NCI-H128 (cell line): Measurements from ENCODE around the gene SUSD3.

ENCODE experiments used
- DNase-seq: peaks from one replicate; lab custom pipeline; 2025; ENCODE audit not compliant: unreplicated experiment; lab: John Stamatoyannopoulos, UW

Gene SUSD3

DNA sequence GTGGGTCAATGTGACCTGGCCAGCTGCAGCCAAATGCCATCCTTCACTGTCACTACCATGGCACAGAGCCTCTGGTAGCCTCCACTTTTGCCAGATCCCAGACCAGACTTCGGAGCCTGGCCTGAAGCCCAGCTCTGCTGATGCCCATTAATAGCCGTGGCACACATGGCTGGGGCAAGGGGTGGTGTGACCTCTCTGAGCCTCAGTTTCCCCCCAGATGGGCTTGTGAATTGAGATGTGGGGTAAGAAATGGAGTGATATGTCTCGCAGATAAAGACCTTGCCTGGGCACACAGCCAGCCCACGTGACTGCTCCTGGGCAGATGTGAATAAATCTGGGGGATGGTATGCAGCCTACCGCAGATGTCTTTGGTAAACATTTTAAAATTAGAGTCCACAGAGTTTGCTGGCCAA lies 13.9 kb downstream of the SUSD3 start:
- DNase-seq, result no peak

DNA sequence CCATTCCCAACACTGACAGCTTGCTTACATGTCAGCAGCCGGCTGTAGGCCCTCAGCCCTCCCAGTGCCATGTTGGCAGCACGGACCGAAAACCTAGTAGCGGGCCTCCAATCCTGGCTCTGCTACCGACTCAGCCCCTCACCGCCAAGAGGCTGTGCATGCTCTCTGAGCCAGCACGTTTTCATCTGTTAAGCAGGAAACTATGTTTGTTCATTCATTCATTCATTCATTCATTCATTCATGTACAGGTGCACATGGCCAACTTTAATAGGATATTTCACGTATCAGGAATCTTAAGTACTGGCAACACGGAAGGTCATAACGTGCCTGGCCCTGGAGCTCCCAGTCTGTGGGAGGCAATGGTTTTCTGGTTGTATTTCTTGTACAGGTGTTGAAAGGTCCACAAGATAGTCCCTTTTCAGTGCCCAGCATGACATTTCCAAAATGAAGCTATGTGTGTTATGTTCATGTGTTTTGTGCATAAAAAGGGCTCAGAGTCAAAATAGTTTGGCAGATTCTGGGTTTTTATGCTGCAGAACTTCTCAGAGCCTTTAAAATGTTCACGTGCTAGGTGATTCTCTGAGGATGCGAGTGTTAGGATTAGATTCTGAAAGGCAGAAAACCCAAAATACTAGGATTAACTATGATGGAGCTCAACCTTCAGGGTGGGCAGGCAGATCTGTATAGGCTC lies 17.7 kb downstream of the SUSD3 start:
- no peak for DNase-seq

DNA sequence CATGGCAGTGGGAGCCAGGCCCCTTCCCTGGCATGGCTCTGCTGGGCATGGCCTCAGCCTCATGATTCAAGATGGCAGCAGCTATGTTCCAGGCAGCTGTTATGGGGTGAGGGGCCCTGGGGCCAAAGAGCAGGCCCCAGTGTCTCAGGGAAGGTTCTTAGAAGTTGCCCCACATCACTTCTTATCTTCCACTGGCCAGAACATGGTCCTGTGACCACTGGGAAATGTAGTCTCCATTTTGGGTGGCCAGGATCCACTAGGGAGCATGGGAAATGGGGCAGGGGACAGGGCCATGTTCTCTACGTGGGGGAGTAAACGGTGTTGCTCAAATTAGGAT lies 18.3 kb downstream of the SUSD3 start:
- DNase-seq, result no peak

GRCh38 chr9:93077367-93077766 lies 18.9 kb downstream of the SUSD3 start:
- no peak for DNase-seq

- DNase-seq, result no peak
Observed at GRCh38 chr9:93077811-93078210, 19.3 kb downstream of the SUSD3 start.

GRCh38 chr9:93079371-93079770 lies 20.9 kb downstream of the SUSD3 start:
- no peak for DNase-seq

- no peak for DNase-seq
Observed at GRCh38 chr9:93080406-93080805, 21.9 kb downstream of the SUSD3 start.

GRCh38 chr9:93081081-93081529 lies 22.6 kb downstream of the SUSD3 start:
- no peak for DNase-seq

- no peak for DNase-seq
Observed at GRCh38 chr9:93081931-93082330, 23.4 kb downstream of the SUSD3 start.

DNA sequence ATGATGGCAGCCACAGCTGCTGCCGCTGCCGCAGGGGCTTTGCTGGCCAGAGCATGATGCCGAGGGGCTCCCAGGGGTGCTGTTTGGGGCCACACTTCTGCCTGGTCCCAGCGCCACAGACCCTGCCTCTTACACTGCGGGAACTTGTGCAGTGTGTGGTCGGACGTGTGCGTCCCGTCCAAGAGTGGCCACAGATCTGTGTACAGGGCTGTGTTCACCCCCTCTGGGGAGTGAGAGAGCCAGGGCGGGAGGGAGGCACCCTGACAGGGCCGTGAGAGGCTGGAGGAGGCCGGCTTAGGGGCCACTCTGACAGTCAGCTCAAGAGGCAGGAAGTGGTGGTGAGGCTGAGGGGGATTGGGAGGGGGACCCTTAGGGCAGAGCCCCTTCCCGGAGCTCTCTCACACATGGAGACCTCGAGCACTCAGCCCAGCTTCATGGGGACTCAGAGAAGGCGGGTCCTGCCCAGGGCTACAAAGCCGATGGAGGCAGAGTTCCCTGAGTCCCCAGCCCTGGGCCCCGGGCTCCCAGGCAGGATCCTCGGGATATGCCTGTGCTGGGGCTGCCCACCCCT lies 24.4 kb downstream of the SUSD3 start:
- DNase-seq, result no peak

DNA sequence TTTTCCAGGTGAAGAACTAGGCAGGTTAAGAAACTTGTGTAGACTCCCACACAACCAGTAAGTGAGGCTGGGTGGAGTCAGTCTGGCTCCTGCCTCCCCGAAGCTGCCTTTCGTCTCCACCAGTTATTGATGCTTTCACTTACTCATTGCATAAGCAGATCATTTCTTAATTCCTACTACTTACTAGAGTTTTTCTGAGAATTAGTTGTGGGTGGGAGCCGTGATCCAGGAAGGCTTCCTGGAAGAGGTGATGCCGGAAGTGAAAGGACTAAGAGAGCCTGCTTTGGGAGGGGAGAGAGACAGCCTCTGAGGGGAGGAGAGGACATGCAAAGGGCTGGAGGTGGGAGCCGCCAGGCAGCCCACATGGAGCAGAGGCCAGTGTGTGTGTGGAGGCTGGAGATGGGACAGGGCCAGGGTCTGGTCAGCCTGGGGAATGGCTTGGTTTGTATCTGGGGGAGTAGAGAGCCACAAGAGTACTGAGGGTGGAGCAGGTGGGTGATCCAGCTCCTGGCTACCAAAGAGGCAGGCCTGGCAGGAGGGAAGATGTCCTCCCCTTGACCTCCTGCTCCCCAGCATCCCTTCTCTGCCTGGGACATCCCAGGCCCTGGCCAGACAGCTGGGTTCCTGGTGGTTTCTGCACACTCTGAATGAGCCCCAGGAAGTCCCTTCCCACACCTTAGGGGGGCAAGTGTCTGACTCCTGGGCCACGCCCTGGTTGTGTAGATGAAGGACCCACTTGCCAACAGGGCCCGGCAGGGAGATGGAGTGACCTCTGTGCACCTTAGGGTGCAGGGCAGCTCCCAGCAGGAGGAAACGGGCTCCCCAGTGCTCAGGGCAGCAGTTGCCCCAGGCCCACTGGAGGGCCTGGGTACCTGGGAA lies 25.3 kb downstream of the SUSD3 start:
- DNase-seq, result no peak

GRCh38 chr9:93084471-93084881 lies 26.0 kb downstream of the SUSD3 start:
- DNase-seq, result no peak

DNA sequence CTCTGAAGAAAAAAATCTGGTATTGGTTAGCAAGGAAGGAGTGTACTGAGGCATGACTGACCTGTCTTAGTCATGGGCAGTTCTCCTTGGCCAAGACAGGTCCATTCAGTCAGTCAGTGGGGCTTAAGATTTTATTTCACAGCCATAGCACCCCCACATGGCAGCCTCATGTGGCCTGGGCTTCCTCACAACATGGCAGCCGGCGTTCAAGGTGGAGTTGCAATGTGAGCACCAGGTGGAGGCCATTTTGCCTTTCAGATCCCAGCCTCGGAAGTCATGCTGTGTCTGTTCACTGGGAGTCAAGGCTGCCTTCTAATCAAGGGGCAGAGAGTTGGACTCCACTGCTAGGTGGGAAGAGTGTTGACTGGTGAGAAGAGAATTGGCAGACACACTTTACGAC lies 27.2 kb downstream of the SUSD3 start:
- no peak for DNase-seq

DNA sequence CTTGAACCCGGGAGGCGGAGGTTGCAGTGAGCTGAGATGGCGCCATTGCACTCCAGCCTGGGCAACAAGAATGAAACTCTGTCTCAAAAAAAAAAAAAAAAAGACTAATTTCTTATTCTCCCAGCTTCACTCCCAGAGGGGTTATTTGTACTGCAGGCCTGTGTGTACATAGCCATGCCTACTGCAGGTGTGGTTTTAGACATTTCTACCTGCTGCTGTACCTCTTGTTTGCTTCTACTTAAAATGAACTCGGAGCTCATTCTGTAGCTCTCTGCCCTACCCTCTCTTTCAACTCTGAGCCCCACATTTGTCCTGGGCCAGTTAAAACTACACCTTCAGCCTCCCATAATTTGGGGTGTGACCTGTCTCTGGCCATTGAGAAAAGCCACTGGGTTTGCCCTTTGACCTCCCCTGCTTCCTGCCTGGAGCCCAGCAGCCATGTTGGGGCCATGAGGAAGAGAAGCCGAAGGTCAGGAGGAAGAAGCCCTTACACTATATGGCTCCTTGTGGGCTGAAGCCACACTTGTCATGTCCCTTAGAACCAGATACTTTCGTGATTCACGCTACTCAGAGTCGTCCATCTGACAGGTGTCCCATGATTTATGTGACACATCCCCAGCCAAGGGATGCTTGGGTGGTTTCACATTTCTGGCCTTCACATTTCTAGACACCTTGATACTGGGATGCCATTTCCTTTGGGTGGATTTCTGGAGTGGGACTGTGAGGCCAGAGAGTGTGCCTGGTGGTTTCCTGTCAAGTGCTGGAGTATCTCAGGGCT lies 28.1 kb downstream of the SUSD3 start:
- no peak for DNase-seq

DNA sequence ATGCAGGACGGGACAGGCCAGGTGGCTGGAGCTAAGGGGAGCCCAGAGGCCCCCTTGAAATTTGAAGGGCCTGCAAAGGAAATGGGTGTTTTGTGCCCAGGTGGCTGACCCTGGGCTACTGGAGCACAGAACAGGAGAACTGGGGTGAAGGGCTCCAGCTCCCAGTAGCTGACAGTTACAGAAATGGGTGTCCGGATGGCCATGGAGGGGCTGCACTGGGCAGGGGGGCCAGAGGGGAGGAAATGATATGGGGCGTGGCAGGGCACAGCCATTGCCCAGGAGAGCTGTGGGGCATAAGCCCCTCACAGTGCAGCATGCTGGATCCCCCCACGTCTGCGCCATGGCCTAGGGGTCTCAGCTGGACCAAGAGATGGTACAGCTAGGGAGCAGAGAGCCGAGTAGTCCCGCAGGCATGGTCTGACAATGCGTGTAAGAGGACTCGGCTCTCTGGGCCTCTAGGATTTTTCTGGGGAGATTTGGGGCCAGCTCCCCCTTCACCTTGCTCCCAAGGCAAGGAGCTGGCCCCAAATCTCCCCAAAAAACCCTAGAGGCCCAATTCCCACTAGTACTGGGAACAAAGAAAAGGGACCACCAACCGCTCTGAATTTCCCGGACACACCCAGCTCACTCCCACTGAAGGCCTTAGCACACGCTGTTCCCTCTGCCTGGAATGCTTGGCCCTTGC lies 29.6 kb downstream of the SUSD3 start:
- DNase-seq, result no peak

DNA sequence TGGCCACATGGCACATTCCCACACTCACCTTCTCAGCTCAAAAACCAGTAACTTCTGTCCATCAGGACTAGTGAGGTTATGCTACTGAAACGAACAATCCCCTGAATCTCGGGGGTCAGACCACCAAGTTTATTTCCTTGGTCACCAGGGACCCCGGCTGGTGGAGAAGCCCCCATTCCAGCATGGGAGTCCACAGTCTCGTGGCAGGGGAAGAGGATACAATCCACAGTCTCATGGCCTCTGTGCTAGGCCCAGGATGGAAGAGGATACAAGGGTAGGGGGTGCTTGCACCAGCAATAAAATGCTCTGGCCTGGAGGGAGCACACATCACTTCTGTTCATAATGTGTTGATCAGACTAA lies 30.1 kb downstream of the SUSD3 start:
- DNase-seq, result no peak

DNA sequence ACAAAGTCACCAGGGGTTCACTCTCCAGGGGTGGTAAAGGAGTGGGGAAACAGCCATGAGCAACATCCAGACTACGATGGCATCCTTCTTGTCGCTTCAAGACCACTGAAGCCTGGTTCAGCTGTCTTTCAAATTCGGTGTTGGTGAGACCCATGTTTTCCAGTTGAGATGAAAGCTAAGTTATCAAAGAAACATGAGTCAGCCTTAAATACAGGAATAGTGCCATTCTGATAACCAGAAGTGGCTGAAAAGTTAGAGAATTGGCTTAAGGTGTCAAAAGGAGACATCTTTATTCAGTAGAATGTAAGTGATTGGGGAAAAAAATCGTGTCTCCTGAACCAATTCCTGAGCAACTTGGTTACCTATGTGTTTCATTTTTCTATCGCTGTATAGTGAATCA lies 30.5 kb downstream of the SUSD3 start:
- DNase-seq, result no peak

DNA sequence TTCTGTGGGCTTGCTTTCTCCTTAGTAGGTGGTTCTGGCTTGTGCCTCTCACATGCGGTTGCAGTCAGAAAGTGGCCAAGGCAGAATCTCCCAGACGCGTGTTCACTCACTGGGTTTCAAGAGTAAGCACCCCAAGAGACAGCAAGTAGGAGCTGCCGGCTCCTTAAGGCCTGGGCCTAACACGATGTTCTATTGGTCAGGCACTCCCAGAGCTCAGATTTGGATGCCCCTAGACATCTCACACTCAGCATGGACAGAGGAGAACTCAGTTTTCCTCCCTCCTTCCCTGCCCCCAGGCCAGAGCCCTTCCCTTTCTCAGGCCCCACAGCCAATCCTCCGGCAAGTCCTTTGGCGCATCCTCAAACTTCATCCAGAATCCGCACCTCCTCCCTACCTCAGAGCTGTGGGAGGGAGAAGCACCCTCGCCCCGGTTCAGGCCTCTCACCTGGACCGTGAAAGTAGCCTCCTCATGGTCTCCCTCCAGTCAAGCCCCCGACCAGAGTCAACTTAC lies 31.0 kb downstream of the SUSD3 start:
- DNase-seq, result no peak

DNA sequence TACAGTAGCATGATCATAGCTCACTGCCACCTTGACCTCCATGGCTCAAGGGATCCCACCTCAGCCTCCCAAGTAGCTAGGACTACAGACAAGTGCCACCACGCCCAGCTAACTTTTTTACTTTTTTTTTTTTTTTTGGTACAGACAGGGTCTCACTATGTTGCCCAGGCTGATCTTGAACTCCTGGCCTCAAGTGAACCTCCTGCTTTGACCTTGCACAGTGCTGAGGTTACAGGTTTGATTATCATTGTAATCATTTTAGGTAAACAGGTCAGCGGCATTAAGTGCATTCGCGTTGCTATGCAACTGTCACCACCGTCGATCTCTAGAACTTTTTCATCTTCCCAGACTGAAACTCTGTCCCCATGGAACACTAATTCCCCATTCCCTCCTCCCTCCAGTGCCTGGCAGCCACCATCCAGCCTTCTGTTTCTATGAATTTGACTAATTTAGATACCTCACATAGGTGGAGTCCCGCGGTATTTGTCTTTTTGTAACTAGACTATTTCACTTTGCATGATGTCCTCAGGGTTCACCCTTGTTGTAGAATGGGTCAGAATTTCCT lies 31.7 kb downstream of the SUSD3 start:
- DNase-seq, result no peak

- DNase-seq, result no peak
Observed at GRCh38 chr9:93091056-93091452, 32.6 kb downstream of the SUSD3 start.
